DOHH2 (cell line): ENCODE measurements around the gene PLAC8.

Experiments
- EZH2phosphoT487 ChIP-seq: fragments of 200-600 bp; sonication (generic); IDR thresholded peaks from 2 replicates; pipeline ENCODE4 v1.6.1; 2017; ENCODE audit warnings: borderline replicate concordance, mild to moderate bottlenecking, antibody characterized with exemption, low read length, moderate library complexity, mixed read lengths
- TF ChIP-seq, protein P1 (sequence below): fragments of 200-600 bp; sonication (generic); IDR thresholded peaks from one replicate; pipeline ENCODE4 v1.5.1; 2014; ENCODE audit warnings: antibody characterized with exemption, mild to moderate bottlenecking, low read depth, low read length; ENCODE audit not compliant: poor library complexity, severe bottlenecking

DNA sequence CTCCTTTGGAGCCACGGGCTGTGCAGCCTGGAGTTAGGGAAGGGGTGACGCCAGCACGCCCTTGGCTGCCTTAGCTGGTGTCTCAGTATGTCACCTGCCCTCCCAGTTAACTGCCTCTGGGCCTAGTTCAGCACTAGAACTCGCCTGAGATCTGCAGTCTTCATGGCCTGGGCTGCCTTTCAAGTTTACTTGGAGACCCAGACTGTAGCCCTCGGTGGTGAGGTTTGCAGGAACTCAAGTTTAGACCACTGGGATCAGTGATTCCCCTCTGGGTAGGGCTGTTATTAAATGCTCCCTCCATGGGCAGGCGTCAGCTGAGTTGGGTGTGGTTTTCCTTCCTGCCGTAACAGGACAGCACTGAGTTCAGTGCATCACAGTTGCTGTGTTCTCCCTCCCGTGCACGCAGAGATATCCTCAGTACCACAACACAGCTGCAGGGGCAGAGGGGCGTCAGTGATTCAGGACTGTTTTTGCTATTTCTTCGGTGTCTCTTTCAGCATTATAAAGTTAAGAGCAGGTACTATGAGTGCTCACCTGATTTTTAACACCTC is 30.5 kb downstream of the PLAC8 start:
- no peak for TF ChIP-seq EZH2phosphoT487
- TF ChIP-seq, protein P1, sequence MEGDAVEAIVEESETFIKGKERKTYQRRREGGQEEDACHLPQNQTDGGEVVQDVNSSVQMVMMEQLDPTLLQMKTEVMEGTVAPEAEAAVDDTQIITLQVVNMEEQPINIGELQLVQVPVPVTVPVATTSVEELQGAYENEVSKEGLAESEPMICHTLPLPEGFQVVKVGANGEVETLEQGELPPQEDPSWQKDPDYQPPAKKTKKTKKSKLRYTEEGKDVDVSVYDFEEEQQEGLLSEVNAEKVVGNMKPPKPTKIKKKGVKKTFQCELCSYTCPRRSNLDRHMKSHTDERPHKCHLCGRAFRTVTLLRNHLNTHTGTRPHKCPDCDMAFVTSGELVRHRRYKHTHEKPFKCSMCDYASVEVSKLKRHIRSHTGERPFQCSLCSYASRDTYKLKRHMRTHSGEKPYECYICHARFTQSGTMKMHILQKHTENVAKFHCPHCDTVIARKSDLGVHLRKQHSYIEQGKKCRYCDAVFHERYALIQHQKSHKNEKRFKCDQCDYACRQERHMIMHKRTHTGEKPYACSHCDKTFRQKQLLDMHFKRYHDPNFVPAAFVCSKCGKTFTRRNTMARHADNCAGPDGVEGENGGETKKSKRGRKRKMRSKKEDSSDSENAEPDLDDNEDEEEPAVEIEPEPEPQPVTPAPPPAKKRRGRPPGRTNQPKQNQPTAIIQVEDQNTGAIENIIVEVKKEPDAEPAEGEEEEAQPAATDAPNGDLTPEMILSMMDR = no peak
